WTC11 (cell line): ENCODE measurements around the gene ZFAND6. TPM values are rescaled to one million over a fixed set of nuclear protein-coding genes. Genes with fewer than 3 reads are reported as not detected.

Experiments
- ATAC-seq: fragments of 200-7000 bp; cut with Tn5 transposase; 2 replicates; pipeline ENCODE4 v1.10.0; 2021; ENCODE audit warnings: mild to moderate bottlenecking, moderate library complexity
- CTCF ChIA-PET: fragments of 300-600 bp; sonication (Branson Sonifier 250); formaldehyde crosslinking; loops from one replicate; lab custom pipeline; 2021; ENCODE audit warnings: antibody characterized with exemption; lab: Charles Lee
- POLR2A ChIA-PET: fragments of 350-600 bp; sonication (Branson Sonifier 250); formaldehyde crosslinking; loops from one replicate; lab custom pipeline; 2021; ENCODE audit warnings: antibody characterized with exemption; lab: Charles Lee
- DNase-seq: peaks from one replicate; pipeline ENCODE4 v3.0.0; 2021; ENCODE audit warnings: low spot score
- H3K27ac Mint-ChIP-seq: 2 replicates; pipeline ENCODE4 v1.8.0; 2021; ENCODE audit warnings: mixed read lengths
- H3K27me3 Mint-ChIP-seq: 2 replicates; pipeline ENCODE4 v1.8.0; 2021; ENCODE audit warnings: low read depth, mild to moderate bottlenecking, moderate library complexity, mixed read lengths
- H3K36me3 Mint-ChIP-seq: 2 replicates; pipeline ENCODE4 v1.8.0; 2021; ENCODE audit warnings: mixed read lengths
- H3K4me1 Mint-ChIP-seq: 2 replicates; pipeline ENCODE4 v1.8.0; 2022; ENCODE audit warnings: mixed read lengths
- H3K4me3 Mint-ChIP-seq: 2 replicates; pipeline ENCODE4 v1.8.0; 2021; ENCODE audit warnings: mild to moderate bottlenecking, moderate library complexity, mixed read lengths
- H3K9me3 Mint-ChIP-seq: 2 replicates; pipeline ENCODE4 v1.8.0; 2021; ENCODE audit warnings: mixed read lengths
- E2F4 ChIP-seq: sonication (generic); formaldehyde crosslinking; IDR thresholded peaks from 2 replicates; pipeline ENCODE4 v1.8.1; 2022; ENCODE audit warnings: low read depth, mild to moderate bottlenecking, moderate library complexity, missing genetic modification reagents, borderline replicate concordance
- EMX1 ChIP-seq: fragments of 250-450 bp; sonication (Bioruptor Pico); IDR thresholded peaks from 2 replicates; pipeline ENCODE4 v1.8.0; 2021; ENCODE audit warnings: mild to moderate bottlenecking
- ESRRA ChIP-seq: sonication (generic); formaldehyde crosslinking; IDR thresholded peaks from 2 replicates; pipeline ENCODE4 v1.8.1; 2022; ENCODE audit warnings: mild to moderate bottlenecking, missing genetic modification reagents, borderline replicate concordance
- FOXJ3 ChIP-seq: sonication (generic); formaldehyde crosslinking; IDR thresholded peaks from 2 replicates; pipeline ENCODE4 v1.9.0; 2021; ENCODE audit warnings: missing genetic modification reagents, mild to moderate bottlenecking, borderline replicate concordance
- FOXK1 ChIP-seq: sonication (generic); formaldehyde crosslinking; IDR thresholded peaks from 2 replicates; pipeline ENCODE4 v1.8.0; 2022; ENCODE audit warnings: mild to moderate bottlenecking, moderate library complexity, missing genetic modification reagents
- GRHL2 ChIP-seq: fragments of 250-450 bp; sonication (Bioruptor Pico); IDR thresholded peaks from 2 replicates; pipeline ENCODE4 v1.8.0; 2022; ENCODE audit warnings: mild to moderate bottlenecking, moderate library complexity; ENCODE audit not compliant: insufficient replicate concordance, severe bottlenecking
- GTF2I ChIP-seq: fragments of 250-450 bp; sonication (Bioruptor Pico); conservative IDR thresholded peaks from 2 replicates; pipeline ENCODE4 v1.4.0; 2021; ENCODE audit warnings: mild to moderate bottlenecking
- HMGXB4 ChIP-seq: sonication (generic); formaldehyde crosslinking; IDR thresholded peaks from 2 replicates; pipeline ENCODE4 v1.8.1; 2023; ENCODE audit warnings: mild to moderate bottlenecking, moderate library complexity, missing genetic modification reagents
- KAT7 ChIP-seq: sonication (generic); formaldehyde crosslinking; IDR thresholded peaks from 2 replicates; pipeline ENCODE4 v1.8.1; 2023; ENCODE audit warnings: missing genetic modification reagents, mild to moderate bottlenecking, borderline replicate concordance
- MYBL2 ChIP-seq: sonication (generic); formaldehyde crosslinking; IDR thresholded peaks from 2 replicates; pipeline ENCODE4 v1.8.1; 2023; ENCODE audit warnings: mild to moderate bottlenecking, moderate library complexity, missing genetic modification reagents
- NFATC4 ChIP-seq: fragments of 250-450 bp; sonication (Bioruptor Pico); IDR thresholded peaks from 2 replicates; pipeline ENCODE4 v1.9.0; 2021; ENCODE audit warnings: mild to moderate bottlenecking
- NR1H2 ChIP-seq: sonication (generic); formaldehyde crosslinking; IDR thresholded peaks from 2 replicates; pipeline ENCODE4 v1.9.0; 2021; ENCODE audit warnings: mild to moderate bottlenecking, moderate library complexity, missing genetic modification reagents
- NR2C2 ChIP-seq: sonication (generic); formaldehyde crosslinking; IDR thresholded peaks from 2 replicates; pipeline ENCODE4 v1.8.0; 2022; ENCODE audit warnings: mild to moderate bottlenecking, missing genetic modification reagents
- OVOL2 ChIP-seq: fragments of 250-450 bp; sonication (Bioruptor Pico); IDR thresholded peaks from 2 replicates; pipeline ENCODE4 v1.9.0; 2021; ENCODE audit warnings: mild to moderate bottlenecking, borderline replicate concordance
- RELA ChIP-seq: sonication (generic); formaldehyde crosslinking; IDR thresholded peaks from 2 replicates; pipeline ENCODE4 v1.8.1; 2022; ENCODE audit warnings: missing genetic modification reagents, mild to moderate bottlenecking, borderline replicate concordance
- TCF7 ChIP-seq: sonication (generic); formaldehyde crosslinking; IDR thresholded peaks from 2 replicates; pipeline ENCODE4 v1.8.0; 2022; ENCODE audit warnings: mild to moderate bottlenecking, low read depth, missing genetic modification reagents, moderate library complexity
- ZNF138 ChIP-seq: sonication (generic); formaldehyde crosslinking; conservative IDR thresholded peaks from 2 replicates; pipeline ENCODE4 v1.8.1; 2022; ENCODE audit warnings: mild to moderate bottlenecking, moderate library complexity, missing genetic modification reagents
- ZNF263 ChIP-seq: sonication (generic); formaldehyde crosslinking; IDR thresholded peaks from 2 replicates; pipeline ENCODE4 v1.8.1; 2022; ENCODE audit warnings: low read depth, mild to moderate bottlenecking, moderate library complexity, missing genetic modification reagents
- total RNA-seq: library from RNA; stranded (reverse); gene quantifications from 3 replicates; pipeline ENCODE4 v1.2.3, GENCODE V29; 2021
- TF ChIP-seq, protein P1 (sequence below): sonication (generic); formaldehyde crosslinking; IDR thresholded peaks from 2 replicates; pipeline ENCODE4 v1.8.1; 2022; ENCODE audit warnings: mild to moderate bottlenecking, missing genetic modification reagents, moderate library complexity, borderline replicate concordance
- TF ChIP-seq, protein P2 (sequence below): fragments of 250-450 bp; sonication (Bioruptor Pico); IDR thresholded peaks from 2 replicates; pipeline ENCODE4 v1.8.0; 2021; ENCODE audit warnings: mild to moderate bottlenecking
- TF ChIP-seq, protein P3 (sequence below): sonication (generic); formaldehyde crosslinking; IDR thresholded peaks from 2 replicates; pipeline ENCODE4 v1.8.1; 2022; ENCODE audit warnings: mild to moderate bottlenecking, moderate library complexity, missing genetic modification reagents
- TF ChIP-seq, protein P4 (sequence below): fragments of 200-600 bp; IDR thresholded peaks from 2 replicates; pipeline ENCODE4 v1.8.0; 2022; ENCODE audit warnings: antibody characterized with exemption

The ZFAND6 gene
- total RNA-seq, 1 experiment from 2014 or later: 114 TPM

- ATAC-seq: no peak
- DNase-seq: no peak
- Mint-ChIP-seq H3K4me3 (peak overlapping the region; percentile 12; the same call in 1 of the 2 replicates), H3K36me3 (peaks cover 5% of the 10 kb centered on the region), H3K4me1 (peaks cover 61% of the 10 kb centered on the region), H3K27ac (peak overlapping the region; percentile 75), H3K9me3 (peaks cover 4% of the 10 kb centered on the region; the same call in 1 of the 2 replicates), H3K27me3 (no peaks in the 10 kb centered on the region)
- ChIA-PET POLR2A (interaction anchor here (1.1 kb wide), 1 partner anchor 18 kb away, joined by 6 read pairs; no protein-coding TSS in a partner anchor), CTCF (interaction anchor here (0.7 to 1.1 kb wide), 4 partner anchors 11 to 275 kb away, joined by 3 to 4 read pairs (median 4); no protein-coding TSS in a partner anchor)
- TF ChIP-seq, protein P1, sequence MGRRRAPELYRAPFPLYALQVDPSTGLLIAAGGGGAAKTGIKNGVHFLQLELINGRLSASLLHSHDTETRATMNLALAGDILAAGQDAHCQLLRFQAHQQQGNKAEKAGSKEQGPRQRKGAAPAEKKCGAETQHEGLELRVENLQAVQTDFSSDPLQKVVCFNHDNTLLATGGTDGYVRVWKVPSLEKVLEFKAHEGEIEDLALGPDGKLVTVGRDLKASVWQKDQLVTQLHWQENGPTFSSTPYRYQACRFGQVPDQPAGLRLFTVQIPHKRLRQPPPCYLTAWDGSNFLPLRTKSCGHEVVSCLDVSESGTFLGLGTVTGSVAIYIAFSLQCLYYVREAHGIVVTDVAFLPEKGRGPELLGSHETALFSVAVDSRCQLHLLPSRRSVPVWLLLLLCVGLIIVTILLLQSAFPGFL: no peak
- TF ChIP-seq GRHL2 (CRISPR knock-in tag): no peak
- no peak for TF ChIP-seq FOXK1 (CRISPR knock-in tag)
- TF ChIP-seq TCF7: no peak
- TF ChIP-seq, protein P2, sequence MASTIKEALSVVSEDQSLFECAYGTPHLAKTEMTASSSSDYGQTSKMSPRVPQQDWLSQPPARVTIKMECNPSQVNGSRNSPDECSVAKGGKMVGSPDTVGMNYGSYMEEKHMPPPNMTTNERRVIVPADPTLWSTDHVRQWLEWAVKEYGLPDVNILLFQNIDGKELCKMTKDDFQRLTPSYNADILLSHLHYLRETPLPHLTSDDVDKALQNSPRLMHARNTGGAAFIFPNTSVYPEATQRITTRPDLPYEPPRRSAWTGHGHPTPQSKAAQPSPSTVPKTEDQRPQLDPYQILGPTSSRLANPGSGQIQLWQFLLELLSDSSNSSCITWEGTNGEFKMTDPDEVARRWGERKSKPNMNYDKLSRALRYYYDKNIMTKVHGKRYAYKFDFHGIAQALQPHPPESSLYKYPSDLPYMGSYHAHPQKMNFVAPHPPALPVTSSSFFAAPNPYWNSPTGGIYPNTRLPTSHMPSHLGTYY (CRISPR knock-in tag): no peak
- TF ChIP-seq, protein P3, sequence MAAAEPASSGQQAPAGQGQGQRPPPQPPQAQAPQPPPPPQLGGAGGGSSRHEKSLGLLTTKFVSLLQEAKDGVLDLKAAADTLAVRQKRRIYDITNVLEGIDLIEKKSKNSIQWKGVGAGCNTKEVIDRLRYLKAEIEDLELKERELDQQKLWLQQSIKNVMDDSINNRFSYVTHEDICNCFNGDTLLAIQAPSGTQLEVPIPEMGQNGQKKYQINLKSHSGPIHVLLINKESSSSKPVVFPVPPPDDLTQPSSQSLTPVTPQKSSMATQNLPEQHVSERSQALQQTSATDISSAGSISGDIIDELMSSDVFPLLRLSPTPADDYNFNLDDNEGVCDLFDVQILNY (CRISPR knock-in tag): no peak
- no peak for TF ChIP-seq ESRRA (CRISPR knock-in tag)
- no peak for TF ChIP-seq GTF2I (CRISPR knock-in tag)
- TF ChIP-seq RELA (CRISPR knock-in tag): no peak
- no peak for TF ChIP-seq EMX1
- no peak for TF ChIP-seq MYBL2 (CRISPR knock-in tag)
- TF ChIP-seq KAT7: no peak
- no peak for TF ChIP-seq FOXJ3 (CRISPR knock-in tag)
- TF ChIP-seq NFATC4 (CRISPR knock-in tag): no peak
- no peak for TF ChIP-seq NR1H2 (CRISPR knock-in tag)
- no peak for TF ChIP-seq OVOL2
- no peak for TF ChIP-seq ZNF138
- TF ChIP-seq, protein P4, sequence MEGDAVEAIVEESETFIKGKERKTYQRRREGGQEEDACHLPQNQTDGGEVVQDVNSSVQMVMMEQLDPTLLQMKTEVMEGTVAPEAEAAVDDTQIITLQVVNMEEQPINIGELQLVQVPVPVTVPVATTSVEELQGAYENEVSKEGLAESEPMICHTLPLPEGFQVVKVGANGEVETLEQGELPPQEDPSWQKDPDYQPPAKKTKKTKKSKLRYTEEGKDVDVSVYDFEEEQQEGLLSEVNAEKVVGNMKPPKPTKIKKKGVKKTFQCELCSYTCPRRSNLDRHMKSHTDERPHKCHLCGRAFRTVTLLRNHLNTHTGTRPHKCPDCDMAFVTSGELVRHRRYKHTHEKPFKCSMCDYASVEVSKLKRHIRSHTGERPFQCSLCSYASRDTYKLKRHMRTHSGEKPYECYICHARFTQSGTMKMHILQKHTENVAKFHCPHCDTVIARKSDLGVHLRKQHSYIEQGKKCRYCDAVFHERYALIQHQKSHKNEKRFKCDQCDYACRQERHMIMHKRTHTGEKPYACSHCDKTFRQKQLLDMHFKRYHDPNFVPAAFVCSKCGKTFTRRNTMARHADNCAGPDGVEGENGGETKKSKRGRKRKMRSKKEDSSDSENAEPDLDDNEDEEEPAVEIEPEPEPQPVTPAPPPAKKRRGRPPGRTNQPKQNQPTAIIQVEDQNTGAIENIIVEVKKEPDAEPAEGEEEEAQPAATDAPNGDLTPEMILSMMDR: no peak
- TF ChIP-seq NR2C2 (CRISPR knock-in tag): no peak
Measured at GRCh38 chr15:80076321-80077318, 17.1 kb downstream of the ZFAND6 start.

DNA sequence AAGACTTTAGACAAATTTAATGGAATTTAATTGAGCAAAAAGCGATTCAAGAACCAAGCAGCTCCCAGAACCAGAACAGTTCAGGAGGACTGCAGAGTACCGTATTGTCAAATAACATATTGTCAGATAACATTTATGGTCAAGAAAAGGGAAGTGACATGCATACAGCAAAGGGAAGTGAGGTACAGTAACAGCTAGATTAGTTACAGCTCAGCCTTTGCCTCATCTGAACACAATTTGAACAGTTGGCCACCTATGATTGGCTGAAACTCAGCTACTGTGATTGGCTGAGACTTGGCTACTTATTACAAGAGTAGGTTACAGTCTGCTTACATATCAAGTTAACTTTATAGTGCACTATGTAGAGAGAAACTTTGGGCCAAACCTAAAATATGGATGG, 21.9 kb downstream of the ZFAND6 start:
- peaks cover 4% of the 10 kb centered on the region; the same call in 1 of the 2 replicates for H3K9me3 Mint-ChIP-seq
- POLR2A ChIA-PET: interaction anchor here (0.6 kb wide), 1 partner anchor 15 kb away, joined by 6 read pairs; no protein-coding TSS in a partner anchor
- no peak for DNase-seq
- H3K27me3 Mint-ChIP-seq: no peaks in the 10 kb centered on the region
- peaks cover 5% of the 10 kb centered on the region for H3K36me3 Mint-ChIP-seq
- CTCF ChIA-PET: interaction anchor here (1.7 kb wide), 1 partner anchor 10 kb away, joined by 6 read pairs; no protein-coding TSS in a partner anchor
- peaks cover 39% of the 10 kb centered on the region for H3K4me1 Mint-ChIP-seq
- no peak overlapping the region for H3K4me3 Mint-ChIP-seq
- ATAC-seq: no peak
- peak overlapping the region; percentile 34; the same call in 1 of the 2 replicates for H3K27ac Mint-ChIP-seq
- TF ChIP-seq ZNF263 (CRISPR knock-in tag) (no peak), HMGXB4 (CRISPR knock-in tag) (no peak), E2F4 (CRISPR knock-in tag) (no peak)
